MV-4-11 (cell line): ENCODE results near the gene RADIL.

Source experiments
- DNase-seq: peaks from one replicate; lab custom pipeline; 2025; lab: John Stamatoyannopoulos, UW

RADIL gene

GRCh38 chr7:4883033-4883371 is 514 bp downstream of the RADIL start:
- no peak for DNase-seq

- no peak for DNase-seq
Measured at GRCh38 chr7:4882169-4883032, 1.1 kb downstream of the RADIL start.

- DNase-seq: peak; percentile 80
Measured at GRCh38 chr7:4880218-4880617, 3.3 kb downstream of the RADIL start.

- DNase-seq: no peak
Measured at GRCh38 chr7:4879396-4880081, 4.0 kb downstream of the RADIL start.

GRCh38 chr7:4878336-4879335 is 4.9 kb downstream of the RADIL start:
- no peak for DNase-seq

- DNase-seq: no peak
Measured at GRCh38 chr7:4876586-4876985, 6.9 kb downstream of the RADIL start.

- DNase-seq: no peak
Measured at GRCh38 chr7:4875391-4875790, 8.1 kb downstream of the RADIL start.

GRCh38 chr7:4873071-4873944 is 10.2 kb downstream of the RADIL start:
- no peak for DNase-seq

- no peak for DNase-seq
Measured at GRCh38 chr7:4871930-4872675, 11.4 kb downstream of the RADIL start.

GRCh38 chr7:4871056-4871680 is 12.3 kb downstream of the RADIL start:
- DNase-seq: no peak

- DNase-seq: no peak
Measured at GRCh38 chr7:4868493-4868892, 15.0 kb downstream of the RADIL start.

GRCh38 chr7:4866528-4867496 is 16.7 kb downstream of the RADIL start:
- DNase-seq: no peak

GRCh38 chr7:4862156-4862555 is 21.4 kb downstream of the RADIL start:
- no peak for DNase-seq

- DNase-seq: peak; percentile 58
Measured at GRCh38 chr7:4861673-4862072, 21.8 kb downstream of the RADIL start, which contains the start of gene PAPOLB. TSS of gene PAPOLB (minus strand) at chr7:4862030. CDS start at chr7:4861810, 220 bp downstream.

- peak; percentile 74 for DNase-seq
Measured at GRCh38 chr7:4861227-4861626, 22.3 kb downstream of the RADIL start.

GRCh38 chr7:4857189-4857588 is 26.3 kb downstream of the RADIL start:
- no peak for DNase-seq

- DNase-seq: no peak
Measured at GRCh38 chr7:4856336-4857057, 27.0 kb downstream of the RADIL start.

GRCh38 chr7:4854916-4855315 is 28.6 kb downstream of the RADIL start:
- peak; percentile 34 for DNase-seq
